K562 (cell line): Measurements from ENCODE around the gene MKNK2. TPM values are rescaled to one million over a fixed set of nuclear protein-coding genes. Genes with fewer than 3 reads are reported as not detected.
A peak's percentile ranks its signal among the peaks of the same experiment; 100 is the strongest.

Experiments
- BCL6 ChIP-seq: fragments of 250-450 bp; sonication (Bioruptor Pico); IDR thresholded peaks from 2 replicates; pipeline ENCODE4 v1.4.0; 2020
- MAFF ChIP-seq: IDR thresholded peaks from 2 replicates; pipeline ENCODE4 v1.6.1; 2012; ENCODE audit warnings: low read length, improper control_type of control experiment
- TAF7 ChIP-seq: fragments of 450-650 bp; IDR thresholded peaks from 2 replicates; pipeline ENCODE4 v1.6.1; 2016; ENCODE audit warnings: missing genetic modification characterization, missing compliant biosample characterization
- TEAD2 ChIP-seq: fragments of 450-650 bp; IDR thresholded peaks from 2 replicates; pipeline ENCODE4 v1.6.1; 2016; ENCODE audit warnings: missing genetic modification characterization, control low read depth, missing compliant biosample characterization
- ZNF609 ChIP-seq: sonication (generic); formaldehyde crosslinking; IDR thresholded peaks from 2 replicates; pipeline ENCODE4 v1.8.1; 2023; ENCODE audit warnings: missing genetic modification reagents, mild to moderate bottlenecking, borderline replicate concordance
- polyA plus RNA-seq, 8 experiments: library from polyadenylated mRNA; depleted of rRNA in 4 of 8; stranded (reverse) in 5 of 8; unstranded in 3 of 8; fragments of >200 nt; fragmentation: Nextera tagmentation in 2 of 8; fragmentation: Illumina TruSeq in 1 of 8; extraction: Ambion mirVana in 2 of 8; extraction: Trizol in 1 of 8; gene quantifications; 2 replicates each; pipeline versions ENCODE4 v1.2.1 to v1.2.3, GENCODE V29; 2011 to 2014; ENCODE audit warnings: inconsistent platforms in 1 of 8, missing spikeins in 1 of 8
- total RNA-seq, 7 experiments: library from RNA; depleted of rRNA in 6 of 7; stranded (reverse); fragments of >200 nt in 6 of 7; fragmentation: Illumina TruSeq in 2 of 7; extraction: Trizol in 2 of 7; gene quantifications; 2 replicates each; pipeline versions ENCODE4 v1.2.1 to v1.2.3, GENCODE V29; 2011 to 2021; ENCODE audit warnings: low replicate concordance in 1 of 7

Gene MKNK2
- total and polyA plus RNA-seq, 9 of the 15 experiments (the other 6 are each of a cell fraction or from before 2014, with no cell fraction given), result 5.1 to 191 (median 51.9) TPM

DNA sequence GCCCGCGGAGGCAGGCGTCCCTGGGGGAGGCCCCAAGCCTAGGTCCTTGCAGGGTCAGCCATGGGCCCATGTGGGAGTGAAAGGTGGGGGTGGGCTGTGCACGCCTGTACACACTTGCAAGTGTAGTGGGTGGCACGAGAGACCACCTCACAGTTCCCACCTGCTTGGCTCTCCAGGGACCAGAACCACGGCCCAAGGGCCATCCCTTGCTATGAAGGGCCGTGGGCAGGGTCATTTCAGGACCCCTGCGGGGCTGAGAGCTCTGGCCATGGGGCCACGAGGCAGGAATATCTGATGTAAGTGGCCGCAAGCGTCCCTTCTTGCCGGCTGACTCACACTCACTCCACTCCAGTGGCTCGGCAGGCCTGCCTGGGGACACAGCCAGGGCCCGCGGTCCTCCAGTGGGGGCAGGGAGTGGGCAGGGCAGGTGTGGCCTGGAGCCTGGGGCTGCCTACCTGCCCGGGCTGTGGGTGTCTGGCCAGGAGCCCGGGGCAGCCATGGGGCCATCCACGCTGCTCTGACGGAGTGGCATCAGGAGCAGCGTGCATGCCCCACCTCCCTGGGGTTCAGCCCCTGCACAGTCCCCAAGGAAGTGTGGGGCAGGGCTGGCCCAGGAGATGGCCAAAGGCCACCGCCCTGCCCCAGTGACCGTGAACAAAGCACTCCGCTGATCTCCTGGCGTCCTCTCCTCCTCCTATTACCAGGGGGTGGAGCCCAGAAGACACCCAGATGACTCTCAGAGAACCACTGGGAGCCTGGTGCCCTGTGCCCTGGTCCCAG is 8.6 kb upstream of the MKNK2 start (continued):
- TF ChIP-seq BCL6 (peak; percentile 41; the same call in 1 of the 2 replicates), MAFF (no peak), TAF7 (tag) (no peak; the same call in none of the 2 replicates), ZNF609 (CRISPR knock-in tag) (no peak), TEAD2 (peak; percentile 62; the same call in 1 of the 2 replicates)
